Measurements from ENCODE around the gene EXOC3L2. TPM values are rescaled to one million over a fixed set of nuclear protein-coding genes. Genes with fewer than 3 reads are reported as not detected.

EXOC3L2 gene
- total and polyA plus RNA-seq, 10 of the 15 experiments (the other 5 are each of a cell fraction or from before 2014, with no cell fraction given) = not detected

- TF ChIP-seq, protein P1, sequence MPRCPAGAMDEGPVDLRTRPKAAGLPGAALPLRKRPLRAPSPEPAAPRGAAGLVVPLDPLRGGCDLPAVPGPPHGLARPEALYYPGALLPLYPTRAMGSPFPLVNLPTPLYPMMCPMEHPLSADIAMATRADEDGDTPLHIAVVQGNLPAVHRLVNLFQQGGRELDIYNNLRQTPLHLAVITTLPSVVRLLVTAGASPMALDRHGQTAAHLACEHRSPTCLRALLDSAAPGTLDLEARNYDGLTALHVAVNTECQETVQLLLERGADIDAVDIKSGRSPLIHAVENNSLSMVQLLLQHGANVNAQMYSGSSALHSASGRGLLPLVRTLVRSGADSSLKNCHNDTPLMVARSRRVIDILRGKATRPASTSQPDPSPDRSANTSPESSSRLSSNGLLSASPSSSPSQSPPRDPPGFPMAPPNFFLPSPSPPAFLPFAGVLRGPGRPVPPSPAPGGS (IDR thresholded peaks at IDR 0.05; ENCODE audit: borderline replicate concordance, insufficient read depth, low read depth, low read length, poor library complexity, severe bottlenecking) = no peak
- TF ChIP-seq USF2 (IDR thresholded peaks at IDR 0.05; ENCODE audit: borderline replicate concordance, low read depth, low read length) (no peak), CEBPB (IDR thresholded peaks at IDR 0.05; ENCODE audit: borderline replicate concordance in 1 of 2, low read depth in 2 of 2, low read length in 2 of 2) (no peak)
- TF ChIP-seq, protein P2, sequence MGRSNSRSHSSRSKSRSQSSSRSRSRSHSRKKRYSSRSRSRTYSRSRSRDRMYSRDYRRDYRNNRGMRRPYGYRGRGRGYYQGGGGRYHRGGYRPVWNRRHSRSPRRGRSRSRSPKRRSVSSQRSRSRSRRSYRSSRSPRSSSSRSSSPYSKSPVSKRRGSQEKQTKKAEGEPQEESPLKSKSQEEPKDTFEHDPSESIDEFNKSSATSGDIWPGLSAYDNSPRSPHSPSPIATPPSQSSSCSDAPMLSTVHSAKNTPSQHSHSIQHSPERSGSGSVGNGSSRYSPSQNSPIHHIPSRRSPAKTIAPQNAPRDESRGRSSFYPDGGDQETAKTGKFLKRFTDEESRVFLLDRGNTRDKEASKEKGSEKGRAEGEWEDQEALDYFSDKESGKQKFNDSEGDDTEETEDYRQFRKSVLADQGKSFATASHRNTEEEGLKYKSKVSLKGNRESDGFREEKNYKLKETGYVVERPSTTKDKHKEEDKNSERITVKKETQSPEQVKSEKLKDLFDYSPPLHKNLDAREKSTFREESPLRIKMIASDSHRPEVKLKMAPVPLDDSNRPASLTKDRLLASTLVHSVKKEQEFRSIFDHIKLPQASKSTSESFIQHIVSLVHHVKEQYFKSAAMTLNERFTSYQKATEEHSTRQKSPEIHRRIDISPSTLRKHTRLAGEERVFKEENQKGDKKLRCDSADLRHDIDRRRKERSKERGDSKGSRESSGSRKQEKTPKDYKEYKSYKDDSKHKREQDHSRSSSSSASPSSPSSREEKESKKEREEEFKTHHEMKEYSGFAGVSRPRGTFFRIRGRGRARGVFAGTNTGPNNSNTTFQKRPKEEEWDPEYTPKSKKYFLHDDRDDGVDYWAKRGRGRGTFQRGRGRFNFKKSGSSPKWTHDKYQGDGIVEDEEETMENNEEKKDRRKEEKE (IDR thresholded peaks at IDR 0.05) = no peak
Measured at GRCh38 chr19:45205810-45206209, 39.4 kb downstream of the EXOC3L2 start (continued).

- Histone ChIP-seq H3K4me1 (ENCODE audit: control insufficient read depth, insufficient read depth, low read length) (no peaks in the 10 kb centered on the region), H4K20me1 (ENCODE audit: control insufficient read depth, insufficient read depth) (no peaks in the 10 kb centered on the region), H2AFZ (ENCODE audit: control insufficient read depth, low read depth, low read length) (no peak overlapping the region), H3K9me3 (replicated peaks; ENCODE audit: control insufficient read depth, insufficient read depth, low read length) (no peaks in the 10 kb centered on the region; the same call in 2 of the 3 replicates), H3K9ac (ENCODE audit: control insufficient read depth, insufficient read depth, low read length) (no peak overlapping the region), H3K36me3 (ENCODE audit: control insufficient read depth in 2 of 2, insufficient read depth in 2 of 2, low read length in 1 of 2) (no peaks in the 10 kb centered on the region), H3K4me2 (ENCODE audit: control insufficient read depth, insufficient read depth) (no peak overlapping the region), H3K4me3 (no peak overlapping the region), H3K27me3 (replicated peaks in 1 of 2; ENCODE audit: control insufficient read depth in 2 of 2, insufficient read depth in 2 of 2, low read length in 1 of 2) (no peaks in the 10 kb centered on the region), H3K79me2 (ENCODE audit: control insufficient read depth, insufficient read depth, low read length) (no peaks in the 10 kb centered on the region), H3K27ac (ENCODE audit: control insufficient read depth, insufficient read depth) (no peak overlapping the region)
- DNase-seq (ENCODE audit: low read depth, low spot score) (no peak), ATAC-seq (no peak), FAIRE-seq (no peak)
- SMC1A ChIA-PET (ENCODE audit: uncharacterized antibody, unreplicated experiment) = interaction anchor here (0.6 kb wide), 1 partner anchor 418 kb away, joined by 3 read pairs; no protein-coding TSS in a partner anchor
- CTCF ChIA-PET = no interaction called here
- BruUV-seq (replicated peaks) = no TSS peak
- 54% methylated on average over 6 of the region's 6 CpGs for WGBS (ENCODE audit: insufficient coverage, insufficient replicate concordance, low lambda C conversion rate, missing lambda C conversion rate)
- in situ Hi-C loops (cut with MboI) = no loop called here
- POLR2A ChIA-PET = no interaction called here
- intact Hi-C loops (cut with micrococcal nuclease; ENCODE audit: unreplicated experiment) = no loop called here
- RAD21 ChIA-PET (ENCODE audit: unreplicated experiment) = no interaction called here
- TF ChIP-seq PAX5 (IDR thresholded peaks at IDR 0.05; ENCODE audit: borderline replicate concordance, low read depth, low read length) (no peak), ZNF24 (IDR thresholded peaks at IDR 0.05) (no peak), SREBF1 (IDR thresholded peaks at IDR 0.05; ENCODE audit: low read length) (no peak), TARDBP (IDR thresholded peaks at IDR 0.05; ENCODE audit: borderline replicate concordance) (no peak), NBN (IDR thresholded peaks at IDR 0.05) (no peak), LARP7 (IDR thresholded peaks at IDR 0.05) (no peak)
- TF ChIP-seq, protein P3, sequence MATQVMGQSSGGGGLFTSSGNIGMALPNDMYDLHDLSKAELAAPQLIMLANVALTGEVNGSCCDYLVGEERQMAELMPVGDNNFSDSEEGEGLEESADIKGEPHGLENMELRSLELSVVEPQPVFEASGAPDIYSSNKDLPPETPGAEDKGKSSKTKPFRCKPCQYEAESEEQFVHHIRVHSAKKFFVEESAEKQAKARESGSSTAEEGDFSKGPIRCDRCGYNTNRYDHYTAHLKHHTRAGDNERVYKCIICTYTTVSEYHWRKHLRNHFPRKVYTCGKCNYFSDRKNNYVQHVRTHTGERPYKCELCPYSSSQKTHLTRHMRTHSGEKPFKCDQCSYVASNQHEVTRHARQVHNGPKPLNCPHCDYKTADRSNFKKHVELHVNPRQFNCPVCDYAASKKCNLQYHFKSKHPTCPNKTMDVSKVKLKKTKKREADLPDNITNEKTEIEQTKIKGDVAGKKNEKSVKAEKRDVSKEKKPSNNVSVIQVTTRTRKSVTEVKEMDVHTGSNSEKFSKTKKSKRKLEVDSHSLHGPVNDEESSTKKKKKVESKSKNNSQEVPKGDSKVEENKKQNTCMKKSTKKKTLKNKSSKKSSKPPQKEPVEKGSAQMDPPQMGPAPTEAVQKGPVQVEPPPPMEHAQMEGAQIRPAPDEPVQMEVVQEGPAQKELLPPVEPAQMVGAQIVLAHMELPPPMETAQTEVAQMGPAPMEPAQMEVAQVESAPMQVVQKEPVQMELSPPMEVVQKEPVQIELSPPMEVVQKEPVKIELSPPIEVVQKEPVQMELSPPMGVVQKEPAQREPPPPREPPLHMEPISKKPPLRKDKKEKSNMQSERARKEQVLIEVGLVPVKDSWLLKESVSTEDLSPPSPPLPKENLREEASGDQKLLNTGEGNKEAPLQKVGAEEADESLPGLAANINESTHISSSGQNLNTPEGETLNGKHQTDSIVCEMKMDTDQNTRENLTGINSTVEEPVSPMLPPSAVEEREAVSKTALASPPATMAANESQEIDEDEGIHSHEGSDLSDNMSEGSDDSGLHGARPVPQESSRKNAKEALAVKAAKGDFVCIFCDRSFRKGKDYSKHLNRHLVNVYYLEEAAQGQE (IDR thresholded peaks at IDR 0.05; ENCODE audit: low read depth, low read length) = no peak
- TF ChIP-seq, protein P2 (IDR thresholded peaks at IDR 0.05) = no peak
Measured at GRCh38 chr19:45202637-45203036, 42.6 kb downstream of the EXOC3L2 start.

Data from GM12878 (cell line).